Stimulated activated naive CD8-positive, alpha-beta T cell treated with anti-CD3 and anti-CD28 coated beads, Interleukin-15, Interleukin-2, amounts not matched to agents 100 U/mL and 50 U/mL, for 24 hours (primary cell): ENCODE results near the gene ANKRD11.
"Not testable (repeated sequence)": the region's sequence is repeated elsewhere in the genome, so short reads cannot be mapped to it uniquely, and the experiment has no call there.

ENCODE experiments used
- ATAC-seq: fragments of 150-1000 bp; cut with Tn5 transposase; one replicate; pipeline ENCODE4 v1.10.0; 2021
- DNase-seq: peaks from one replicate; pipeline ENCODE4 v3.0.0; 2021

ANKRD11 gene

DNA sequence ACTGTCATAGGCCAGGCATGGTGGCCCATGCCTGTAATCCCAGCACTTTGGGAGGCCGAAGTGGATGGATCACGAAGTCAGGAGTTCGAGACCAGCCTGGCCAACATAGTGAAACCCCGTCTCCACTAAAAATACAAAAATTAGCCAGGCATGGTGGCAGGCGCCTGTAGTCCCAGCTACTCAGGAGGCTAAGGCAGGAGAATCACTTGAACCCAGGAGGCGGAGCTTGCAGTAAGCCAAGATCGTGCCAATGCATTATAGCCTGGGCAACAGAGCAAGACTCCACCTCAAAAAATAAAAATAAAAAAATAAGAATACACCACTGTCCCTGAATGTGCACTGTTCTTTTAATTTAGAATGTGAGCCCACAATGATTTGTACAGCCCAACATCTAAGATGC is 61.8 kb downstream of the ANKRD11 start:
- not testable (repeated sequence) for ATAC-seq, DNase-seq

DNA sequence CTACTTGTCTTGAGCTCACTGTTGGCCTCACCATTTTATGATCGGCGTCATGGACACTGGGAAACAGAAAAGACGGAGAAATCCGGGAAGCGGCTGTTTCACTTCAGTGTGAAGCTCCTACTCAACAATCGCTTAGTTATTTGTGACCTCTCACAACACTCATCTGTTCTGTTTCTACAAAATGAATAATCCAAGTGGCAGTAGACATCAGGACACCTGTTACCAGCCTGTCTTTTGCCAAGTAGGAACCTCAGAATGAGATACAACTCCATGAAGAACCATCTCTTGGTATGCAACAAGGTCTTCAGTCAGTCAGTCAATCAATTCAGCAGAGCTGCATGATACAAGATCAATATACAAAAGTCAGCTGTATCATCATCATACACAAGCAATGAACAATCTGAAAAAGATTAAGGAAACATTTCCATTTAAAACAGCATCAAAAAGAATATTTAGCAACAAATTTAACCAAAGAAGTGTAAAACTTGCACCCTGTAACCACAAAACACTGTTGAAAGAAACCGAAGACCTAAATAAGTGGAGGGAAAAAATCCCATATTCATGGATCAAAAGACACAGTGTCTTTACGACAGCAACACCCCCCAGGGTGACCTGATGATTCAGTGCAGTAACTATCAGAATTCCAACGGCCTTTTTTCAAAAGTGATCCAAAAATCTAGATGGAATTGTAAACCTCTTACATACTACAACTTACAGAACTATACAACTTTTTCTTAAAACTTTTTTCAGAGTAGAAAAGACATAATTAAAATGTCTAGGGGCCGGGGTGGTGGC is 63.4 kb downstream of the ANKRD11 start:
- DNase-seq (no peak), ATAC-seq (no peak)

DNA sequence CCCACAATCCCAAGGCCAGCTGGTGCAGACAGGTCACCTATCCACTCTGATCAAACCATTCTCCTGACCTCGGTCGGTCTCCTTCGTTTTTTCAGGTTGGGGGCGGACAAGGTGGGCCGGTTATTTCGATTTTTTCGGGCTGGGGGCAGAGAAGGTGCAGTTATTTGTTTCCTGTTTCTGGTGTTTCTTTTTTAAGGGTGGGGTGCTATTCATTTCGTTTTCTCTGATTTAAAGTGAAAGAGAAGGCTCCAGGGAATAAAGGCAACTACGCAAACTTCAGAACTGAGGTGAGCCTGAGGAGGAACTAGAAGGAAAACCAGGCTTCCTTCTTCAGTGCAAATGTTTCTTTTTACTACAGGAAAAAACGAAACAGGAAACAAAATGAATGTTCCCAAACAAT is 64.8 kb downstream of the ANKRD11 start:
- ATAC-seq: no peak
- DNase-seq: no peak

DNA sequence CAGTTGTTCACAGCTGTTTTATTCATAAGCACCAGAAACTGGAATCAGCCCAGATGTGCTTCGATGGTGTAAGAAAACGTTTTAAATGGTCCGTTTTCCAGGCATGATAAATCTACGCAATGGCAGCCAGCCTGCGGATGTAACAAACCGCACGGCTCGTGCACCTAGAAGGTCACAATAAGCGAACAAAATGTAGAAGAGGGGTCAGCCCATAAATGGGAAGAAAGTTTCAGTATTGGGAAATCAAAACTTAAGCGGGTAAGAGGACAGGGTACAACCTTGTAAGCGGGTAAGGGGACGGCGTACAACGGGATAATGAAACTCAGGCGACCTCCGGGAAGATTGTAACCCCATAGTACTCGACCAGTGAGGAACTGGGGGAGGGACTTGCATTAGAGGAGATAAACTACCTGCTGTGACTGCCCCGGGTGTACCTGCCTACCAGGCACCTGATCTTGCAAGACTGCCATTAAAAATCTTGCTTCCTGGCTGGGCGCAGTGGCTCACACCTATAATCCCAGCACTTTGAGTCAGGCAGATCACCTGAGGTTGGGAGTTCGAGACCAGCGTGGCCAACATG is 66.6 kb downstream of the ANKRD11 start:
- DNase-seq (no peak), ATAC-seq (no peak)

DNA sequence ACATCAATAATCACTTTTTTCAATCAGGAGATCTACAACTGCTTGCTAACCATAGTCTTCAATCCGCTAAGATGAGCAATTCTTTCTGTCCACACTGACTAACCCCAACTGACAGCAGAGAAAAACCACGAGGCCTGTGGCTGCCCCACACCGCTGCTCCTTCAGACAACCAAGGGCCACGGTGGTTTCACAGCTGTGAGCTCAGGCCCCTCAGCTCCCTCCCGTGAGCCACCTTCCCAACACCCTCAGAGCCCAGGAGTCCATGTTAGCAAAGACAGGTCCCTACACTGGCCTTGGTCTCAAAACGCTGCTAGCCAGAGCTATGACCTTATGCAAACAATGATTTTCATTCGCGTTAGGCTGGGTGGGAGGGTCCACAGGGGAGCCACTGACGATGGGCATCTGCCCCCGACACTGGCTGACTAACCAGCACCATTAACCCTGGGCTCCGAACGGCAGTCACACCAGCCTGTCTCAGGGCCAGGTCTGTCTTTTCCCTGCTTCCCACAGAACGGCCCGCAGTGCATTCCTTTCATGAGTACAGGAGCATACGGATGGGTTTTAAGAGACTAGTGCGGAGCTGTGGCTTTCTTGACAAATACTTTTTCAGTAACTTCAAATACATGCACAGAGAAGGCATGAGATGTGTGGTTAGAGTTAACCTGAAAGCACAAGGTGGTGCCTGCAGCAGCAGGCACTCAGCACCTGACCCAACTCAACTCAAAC is 67.3 kb downstream of the ANKRD11 start:
- peak; percentile 92 for ATAC-seq

DNA sequence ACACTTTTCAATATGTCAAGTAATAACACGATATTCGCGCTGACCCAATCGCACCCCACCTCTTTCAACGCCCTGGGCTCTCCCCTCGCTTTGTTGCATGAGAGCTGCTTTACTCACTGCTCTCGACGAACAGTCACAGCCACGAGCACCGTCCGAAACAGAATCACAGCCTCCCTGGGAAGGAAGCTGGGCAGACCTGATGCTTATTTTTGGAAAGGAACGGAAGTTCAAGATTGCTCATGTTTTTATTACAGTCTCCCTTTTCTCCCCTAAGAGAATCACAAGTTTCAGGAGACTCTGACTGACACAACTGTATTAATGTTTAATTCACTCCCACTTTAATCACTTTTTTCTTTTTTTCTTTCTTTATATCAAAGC is 67.8 kb downstream of the ANKRD11 start:
- ATAC-seq (peak; percentile 74), DNase-seq (peak; percentile 57)

More for the DNA sequence above, 67.3 kb downstream of the ANKRD11 start:
- DNase-seq: peak; percentile 82

DNA sequence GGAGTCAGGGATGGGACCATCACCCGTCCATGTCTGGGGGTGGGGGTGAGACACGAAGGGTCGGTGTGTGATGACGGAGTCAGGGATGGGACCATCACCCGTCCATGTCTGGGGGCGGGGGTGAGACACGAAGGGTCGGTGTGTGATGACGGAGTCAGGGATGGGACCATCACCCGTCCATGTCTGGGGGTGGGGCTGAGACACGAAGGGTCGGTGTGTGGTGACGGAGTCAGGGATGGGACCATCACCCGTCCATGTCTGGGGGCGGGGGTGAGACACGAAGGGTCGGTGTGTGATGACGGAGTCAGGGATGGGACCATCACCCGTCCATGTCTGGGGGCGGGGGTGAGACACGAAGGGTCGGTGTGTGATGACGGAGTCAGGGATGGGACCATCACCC is 69.1 kb downstream of the ANKRD11 start:
- ATAC-seq, DNase-seq: not testable (repeated sequence)

DNA sequence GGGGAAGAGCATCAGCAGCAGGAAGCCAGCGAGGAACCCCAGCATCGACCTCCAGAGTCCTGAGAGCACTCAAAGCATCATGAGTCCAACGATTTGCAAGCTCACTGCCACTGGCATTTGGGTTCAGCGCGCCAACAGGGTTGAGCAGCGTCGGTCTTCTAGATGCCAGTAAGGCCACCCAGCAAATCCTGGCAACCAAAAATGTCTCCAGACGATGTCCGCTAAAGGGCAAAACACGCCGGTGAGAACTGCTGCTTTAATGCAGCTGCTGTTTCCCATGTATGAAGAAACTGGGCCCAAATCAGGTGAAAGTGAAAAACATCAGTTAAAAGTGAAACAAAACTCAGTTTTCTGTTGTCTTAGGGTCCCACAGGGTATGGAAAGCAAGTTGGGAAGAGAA is 70.2 kb downstream of the ANKRD11 start:
- ATAC-seq: no peak
- no peak for DNase-seq

DNA sequence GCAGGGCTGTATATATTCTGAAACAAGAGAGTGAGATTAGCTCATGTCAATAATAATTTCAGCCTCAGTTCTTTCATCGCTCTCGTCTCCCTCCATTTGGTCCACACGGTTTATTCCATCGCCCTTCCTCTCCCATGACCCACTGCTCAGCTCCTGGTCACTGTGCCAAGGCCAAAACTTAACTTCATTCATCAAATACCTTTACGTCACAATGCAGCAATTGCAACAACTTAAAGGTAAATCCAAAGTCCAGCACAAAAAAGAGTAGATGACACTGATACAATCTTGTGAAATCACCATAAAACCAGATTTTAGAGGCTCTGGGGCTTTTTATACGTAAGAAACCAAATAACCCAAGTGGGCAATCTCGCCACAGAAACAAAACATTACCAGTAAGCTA is 72.0 kb downstream of the ANKRD11 start:
- ATAC-seq (no peak), DNase-seq (no peak)

DNA sequence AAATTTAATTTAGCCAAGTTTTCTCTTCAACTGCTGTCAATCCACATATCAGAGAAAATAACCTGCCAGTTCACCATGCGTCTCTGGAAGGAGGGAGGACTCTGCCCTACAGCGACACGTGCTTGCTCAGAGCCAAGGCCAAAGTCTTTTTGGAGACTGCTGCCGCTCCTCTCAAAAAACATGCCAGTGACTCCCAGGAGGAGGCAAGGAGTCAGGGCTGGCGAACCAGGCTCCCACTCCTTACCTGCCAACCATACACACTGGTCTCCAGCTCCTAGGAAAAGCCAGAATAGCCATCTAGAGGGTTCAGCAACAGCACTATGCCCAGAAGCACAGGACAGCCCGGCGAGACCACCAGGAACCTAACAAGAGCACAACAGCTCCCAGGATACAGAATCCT is 73.0 kb downstream of the ANKRD11 start:
- ATAC-seq (no peak), DNase-seq (no peak)

DNA sequence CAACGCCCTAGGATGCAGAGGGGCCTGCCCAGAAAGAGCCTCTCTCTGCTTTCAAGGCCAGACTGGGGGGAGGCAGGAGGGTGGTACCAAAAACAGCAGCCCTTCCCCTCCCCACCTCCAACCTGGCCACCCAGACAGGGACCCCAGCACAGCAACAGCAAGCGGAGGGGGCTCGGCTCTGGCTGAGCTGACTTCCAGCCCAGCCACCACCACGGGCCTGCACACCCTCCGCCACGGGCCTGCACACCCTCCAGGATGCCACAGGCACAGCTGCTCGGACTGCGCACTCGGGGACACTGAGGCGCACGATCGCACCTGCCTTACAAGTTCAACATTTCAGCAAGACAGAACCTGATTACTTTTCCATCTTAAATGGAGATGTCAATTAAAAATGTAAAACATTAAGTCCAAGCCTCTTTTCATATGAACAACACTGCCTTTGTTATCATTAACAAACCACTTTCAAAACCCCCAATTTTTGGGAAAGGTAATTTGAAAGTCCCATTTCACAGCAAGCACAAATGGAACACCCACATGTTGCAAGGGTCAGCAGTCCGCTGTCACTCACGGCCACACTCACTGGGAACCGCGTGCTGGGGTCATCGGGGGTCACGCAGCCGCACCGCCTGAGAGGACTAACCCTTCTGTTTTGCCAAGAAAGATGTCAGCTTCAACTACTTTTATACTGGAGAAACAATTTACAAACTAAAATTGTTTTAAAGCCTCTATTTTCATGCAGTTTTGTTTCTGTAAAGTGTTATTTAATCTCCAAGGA is 76.4 kb downstream of the ANKRD11 start:
- no peak for DNase-seq
- ATAC-seq: no peak

DNA sequence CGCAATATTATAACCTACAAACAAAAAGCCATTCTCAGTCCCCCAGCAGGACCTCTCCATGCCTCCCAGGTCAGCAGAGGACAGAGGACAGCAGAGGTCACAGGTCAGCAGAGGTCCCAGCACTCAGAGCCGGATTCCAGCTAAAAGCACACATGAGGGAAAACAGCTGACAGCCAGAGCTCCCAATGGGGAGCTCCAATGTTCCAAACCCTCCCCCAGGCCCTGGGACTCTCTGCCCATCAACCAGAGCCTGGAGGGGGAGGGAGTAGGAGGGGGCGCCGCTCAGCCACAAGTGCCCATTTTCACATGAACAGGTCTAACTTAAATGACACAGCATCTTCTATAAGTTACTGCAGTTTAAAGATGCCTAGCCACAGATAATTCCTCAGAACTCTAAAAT is 77.5 kb downstream of the ANKRD11 start:
- DNase-seq (no peak), ATAC-seq (no peak)

DNA sequence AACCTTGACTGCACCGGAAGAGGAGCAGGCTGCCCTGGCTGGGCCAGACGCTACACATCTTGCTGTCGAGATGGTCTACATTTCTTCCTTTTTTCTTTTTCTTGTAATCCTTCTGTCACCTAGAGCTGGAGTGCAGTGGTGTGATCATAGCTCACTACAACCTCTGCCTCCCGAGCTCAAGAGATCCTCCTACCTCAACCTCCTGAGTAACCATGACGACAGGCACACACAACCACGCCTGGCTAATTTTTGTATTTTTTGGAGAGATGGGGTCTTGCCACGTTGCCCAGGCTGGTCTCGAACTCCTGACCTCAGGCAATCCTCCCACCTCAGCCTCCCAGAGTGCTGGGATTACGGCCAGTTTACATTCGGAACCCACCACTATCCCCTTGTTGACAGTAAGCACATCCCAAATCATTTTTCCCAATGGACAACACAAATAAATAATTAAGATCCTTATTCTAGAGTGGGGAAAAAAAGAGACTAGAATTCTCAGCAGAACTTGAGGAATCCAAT is 79.0 kb downstream of the ANKRD11 start:
- DNase-seq (no peak), ATAC-seq (no peak)

DNA sequence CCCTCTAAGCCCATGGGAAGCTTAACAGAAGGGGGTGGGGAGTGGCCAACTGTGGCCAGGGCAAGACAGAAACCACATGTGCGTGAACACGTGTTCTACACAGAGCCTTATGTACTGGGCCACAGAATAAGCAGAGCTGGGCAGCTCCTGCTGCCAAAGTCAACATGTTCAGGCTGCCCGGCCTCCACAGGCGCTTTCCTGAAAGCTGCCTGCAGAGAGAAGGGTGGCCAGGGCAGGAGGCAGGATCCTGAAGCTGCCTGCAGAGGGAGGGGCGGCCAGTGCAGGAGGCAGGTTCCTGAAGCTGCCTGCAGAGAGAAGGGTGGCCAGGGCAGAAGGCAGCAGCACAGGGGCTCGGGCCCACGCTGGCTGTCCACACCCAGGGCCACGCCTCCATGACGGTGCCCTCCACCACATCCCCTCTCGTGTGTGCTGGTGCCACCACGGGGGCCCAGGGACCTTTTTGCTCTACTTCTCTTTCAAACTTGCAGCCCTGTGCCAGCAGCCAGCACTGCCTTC is 79.5 kb downstream of the ANKRD11 start:
- peak; percentile 22 for ATAC-seq
- no peak for DNase-seq

DNA sequence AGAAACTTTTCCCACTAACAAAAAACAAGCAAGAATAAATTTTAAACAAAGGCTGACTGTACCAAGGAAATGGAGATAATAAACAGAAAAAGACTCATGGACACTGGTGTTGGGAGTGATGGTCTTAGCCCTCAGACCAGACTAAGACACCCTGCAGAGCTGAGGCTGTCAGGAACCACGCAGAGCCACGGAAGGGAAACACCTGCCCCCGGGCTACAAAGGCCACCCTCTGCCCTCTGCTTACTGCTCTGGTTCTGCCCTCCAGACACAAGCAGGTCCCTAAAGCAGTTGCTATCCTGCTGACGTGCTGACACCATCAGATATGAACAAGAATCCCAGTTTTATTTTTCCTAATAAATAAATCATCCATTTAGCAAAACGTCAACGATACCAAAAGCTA is 80.0 kb downstream of the ANKRD11 start:
- no peak for ATAC-seq
- no peak for DNase-seq

DNA sequence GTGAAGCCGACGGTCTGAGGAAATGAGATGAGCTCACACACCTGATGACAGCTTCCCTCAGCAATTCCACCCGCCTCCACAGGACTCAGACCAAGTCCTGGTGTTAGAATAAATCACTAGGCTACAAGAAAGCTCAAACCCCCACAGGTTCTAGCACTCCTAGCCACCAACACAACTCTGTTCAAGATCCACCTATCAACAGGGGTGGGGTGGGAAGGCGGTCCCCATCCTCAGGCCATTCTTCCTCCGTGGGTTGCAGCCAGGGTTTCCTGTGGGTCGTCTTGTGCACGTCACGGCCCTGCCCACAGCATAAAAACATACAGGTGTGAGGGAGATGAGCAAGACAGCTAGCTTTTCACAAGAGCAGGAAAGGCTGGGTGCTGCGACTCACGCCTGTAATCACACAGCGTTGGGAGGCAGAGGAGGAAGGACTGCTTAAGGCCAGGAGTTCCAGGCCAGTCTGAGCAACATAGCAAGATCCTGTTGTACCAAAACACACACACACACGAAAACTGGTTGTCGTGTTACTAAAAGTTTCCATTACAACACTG is 81.1 kb downstream of the ANKRD11 start:
- ATAC-seq (peak; percentile 75), DNase-seq (peak; percentile 52)

DNA sequence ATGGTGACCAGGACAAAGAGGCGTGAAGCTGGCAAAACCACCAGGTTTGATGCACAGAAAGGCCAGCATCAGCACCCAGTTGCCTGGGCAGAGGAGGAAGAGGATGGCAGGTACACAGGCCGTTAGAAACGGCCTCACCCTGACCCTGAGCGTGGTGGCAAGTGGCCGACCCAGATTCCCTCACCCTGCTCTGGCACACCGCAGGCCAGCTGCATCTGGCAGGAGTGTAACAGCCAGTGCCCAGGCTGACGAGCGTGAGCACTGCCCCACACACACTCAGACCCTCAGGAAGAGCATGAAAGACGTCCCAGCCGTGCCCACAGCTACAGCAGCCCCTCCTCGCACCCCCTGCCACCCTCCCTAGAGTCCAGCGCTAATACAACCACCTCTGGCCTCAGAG is 82.0 kb downstream of the ANKRD11 start:
- no peak for ATAC-seq
- DNase-seq: no peak

DNA sequence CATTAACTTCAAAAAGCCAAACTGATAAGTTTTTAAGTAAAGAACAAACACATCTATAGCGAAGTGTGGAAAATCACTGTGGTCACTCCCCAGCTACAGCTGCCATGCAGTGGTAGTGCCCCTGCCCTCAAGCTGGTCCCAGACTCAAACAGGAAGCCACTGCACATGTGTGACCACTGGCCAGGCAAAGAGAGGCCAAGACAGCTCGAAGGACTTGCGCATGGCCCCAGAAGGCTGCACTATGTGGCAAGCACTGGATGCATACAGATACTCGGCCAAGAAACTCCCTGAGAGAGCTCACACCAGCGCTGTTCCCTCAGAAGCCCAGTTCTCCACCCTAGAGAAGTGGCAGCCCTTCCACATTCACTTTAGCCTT is 82.4 kb downstream of the ANKRD11 start:
- no peak for DNase-seq
- no peak for ATAC-seq

DNA sequence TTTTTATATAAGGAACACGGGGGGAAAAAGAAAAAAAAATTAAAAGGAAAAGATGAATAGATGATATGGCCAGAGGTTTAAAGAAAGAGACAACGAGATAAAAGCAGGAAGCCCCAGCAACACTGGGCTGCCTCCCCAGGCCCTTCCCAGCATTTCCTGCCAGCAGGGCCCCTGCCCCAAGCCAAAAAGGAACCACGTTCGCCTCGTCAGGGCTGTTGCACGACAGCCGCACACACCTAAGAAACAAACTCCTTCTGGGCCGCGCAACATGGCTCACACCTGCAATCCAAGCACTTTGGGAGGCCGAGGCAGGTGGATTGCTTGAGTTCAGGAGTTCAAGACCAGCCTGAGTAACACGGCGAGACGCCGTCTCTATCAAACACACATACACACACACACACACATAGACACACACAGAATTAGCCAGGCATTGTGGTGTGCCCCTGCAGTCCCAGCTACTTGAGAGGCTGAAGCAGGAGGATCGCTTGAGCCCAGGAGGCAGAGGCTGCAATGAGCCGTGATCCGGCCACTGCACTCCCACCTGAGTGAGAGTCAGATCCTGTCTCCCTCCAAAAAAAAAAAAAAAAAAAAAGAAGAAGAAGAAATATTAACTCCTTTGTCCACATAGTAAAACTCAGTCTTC is 83.0 kb downstream of the ANKRD11 start:
- DNase-seq: no peak

DNA sequence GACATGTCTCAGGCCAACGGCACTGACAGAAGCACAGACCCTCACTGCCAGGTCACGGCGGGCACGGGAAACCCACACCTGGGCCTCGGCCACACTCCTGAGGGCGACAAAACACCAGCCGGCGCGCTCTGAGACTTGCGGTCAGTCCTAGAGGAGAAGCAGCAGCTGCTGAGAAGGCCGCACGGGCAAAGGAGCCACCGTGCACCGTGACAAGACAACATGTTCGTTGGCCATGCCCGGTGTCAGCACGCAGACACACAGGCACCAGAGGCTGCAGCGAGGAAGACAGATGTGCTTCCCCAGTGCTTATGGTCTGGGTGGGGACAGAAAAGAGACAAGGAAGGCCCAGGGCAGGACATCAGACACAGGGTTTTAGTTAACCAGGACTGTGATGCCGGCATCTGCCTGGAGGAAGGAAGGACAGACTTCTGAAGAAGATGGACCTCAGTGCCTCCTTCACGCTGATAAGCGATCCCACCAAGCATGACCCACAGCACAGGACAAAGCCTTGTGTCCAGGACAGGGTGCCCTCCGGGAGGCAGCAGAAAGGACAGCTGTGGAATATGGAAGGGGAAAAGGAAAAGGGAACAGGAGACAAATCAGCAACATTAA is 84.0 kb downstream of the ANKRD11 start:
- no peak for DNase-seq
- no peak for ATAC-seq

More for the DNA sequence above, 83.0 kb downstream of the ANKRD11 start:
- ATAC-seq: no peak

DNA sequence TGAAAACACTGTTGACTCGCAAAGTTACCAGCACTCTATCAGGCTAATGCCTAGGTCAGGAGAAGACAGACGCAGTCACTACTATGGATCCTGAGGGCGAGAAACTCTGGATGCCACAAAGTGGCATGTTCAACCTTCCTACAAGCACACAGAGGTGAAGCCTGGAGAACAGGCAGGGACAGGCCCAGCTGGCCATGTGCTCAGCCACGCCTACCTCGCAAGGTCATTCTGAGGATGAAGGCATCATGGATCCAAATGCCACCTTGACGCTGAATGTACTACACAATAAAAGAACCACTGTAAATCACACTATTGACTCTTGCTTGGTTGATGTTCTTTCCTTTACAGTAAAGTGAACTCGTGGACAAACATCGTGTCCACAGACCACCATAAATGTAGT is 85.8 kb downstream of the ANKRD11 start:
- DNase-seq (no peak), ATAC-seq (no peak)
